Liver (tissue), 9 donors: ENCODE data around the gene PRRC2A. TPM values are rescaled to one million over a fixed set of nuclear protein-coding genes. Genes with fewer than 3 reads are reported as not detected.

Experiments used
- DNase-seq: peaks from one replicate; pipeline ENCODE4 v3.0.0-alpha.2; 2017; ENCODE audit warnings: low spot score
- H3K27ac ChIP-seq, 2 donors: one replicate each; pipeline ENCODE4 v1.7.0; 2013; ENCODE audit warnings: inconsistent platforms in 2 of 2, low read length in 2 of 2, control low read depth in 1 of 2, low read depth in 1 of 2, mild to moderate bottlenecking in 1 of 2
- H3K27me3 ChIP-seq, 4 donors: one replicate each; pipeline versions ENCODE4 v1.6.1 to v1.7.0; 2013; ENCODE audit warnings: low read length in 3 of 4, inconsistent platforms in 1 of 4, mild to moderate bottlenecking in 1 of 4, moderate library complexity in 1 of 4; ENCODE audit not compliant: control insufficient read depth in 4 of 4, insufficient read depth in 4 of 4
- H3K36me3 ChIP-seq, 4 donors: one replicate each; pipeline versions ENCODE4 v1.6.1 to v1.7.0; 2013; ENCODE audit warnings: low read length in 3 of 4, mild to moderate bottlenecking in 3 of 4, low read depth in 1 of 4, moderate library complexity in 1 of 4; ENCODE audit not compliant: control insufficient read depth in 4 of 4, insufficient read depth in 3 of 4
- H3K4me1 ChIP-seq, 4 donors: one replicate each; pipeline versions ENCODE4 v1.6.1 to v1.7.0; 2013; ENCODE audit warnings: low read length in 3 of 4, mild to moderate bottlenecking in 3 of 4, moderate library complexity in 1 of 4; ENCODE audit not compliant: control insufficient read depth in 4 of 4, insufficient read depth in 4 of 4
- H3K4me3 ChIP-seq, 3 donors: one replicate each; pipeline versions ENCODE4 v1.6.1 to v1.7.0; 2013; ENCODE audit warnings: low read length in 3 of 3, control low read depth in 1 of 3, low read depth in 1 of 3, mild to moderate bottlenecking in 1 of 3
- H3K9ac ChIP-seq, 2 donors: one replicate each; pipeline ENCODE4 v1.7.0; 2013; ENCODE audit warnings: low read length in 2 of 2, mild to moderate bottlenecking in 2 of 2, moderate library complexity in 2 of 2, control low read depth in 1 of 2, low read depth in 1 of 2
- H3K9me3 ChIP-seq, 4 donors: one replicate each; pipeline versions ENCODE4 v1.6.1 to v1.7.0; 2013; ENCODE audit warnings: low read length in 3 of 4; ENCODE audit not compliant: control insufficient read depth in 4 of 4
- EGR1 ChIP-seq, 2 donors: IDR thresholded peaks; 2 replicates each; pipeline ENCODE4 v1.6.1; 2016 to 2018; ENCODE audit warnings: antibody characterized with exemption in 2 of 2, low read depth in 2 of 2
- FOXA1 ChIP-seq: IDR thresholded peaks from 2 replicates; pipeline ENCODE4 v1.6.1; 2016; ENCODE audit warnings: antibody characterized with exemption
- FOXA2 ChIP-seq: IDR thresholded peaks from 2 replicates; pipeline ENCODE4 v1.6.1; 2016; ENCODE audit warnings: antibody characterized with exemption
- GABPA ChIP-seq, 2 donors: IDR thresholded peaks in 1 of 2; conservative IDR thresholded peaks in 1 of 2; 2 replicates each; pipeline ENCODE4 v1.6.1; 2016; ENCODE audit warnings: antibody characterized with exemption in 2 of 2, mild to moderate bottlenecking in 1 of 2, moderate library complexity in 1 of 2
- HNF4A ChIP-seq, 2 donors: conservative IDR thresholded peaks; 2 replicates each; pipeline ENCODE4 v1.6.1; 2016; ENCODE audit warnings: antibody characterized with exemption in 2 of 2, mild to moderate bottlenecking in 2 of 2
- HNF4G ChIP-seq: IDR thresholded peaks from 2 replicates; pipeline ENCODE4 v1.6.1; 2016; ENCODE audit warnings: antibody characterized with exemption
- JUND ChIP-seq, 2 donors: IDR thresholded peaks; 2 replicates each; pipeline ENCODE4 v1.6.1; 2016; ENCODE audit warnings: antibody characterized with exemption in 2 of 2
- NR2F2 ChIP-seq: IDR thresholded peaks from 2 replicates; pipeline ENCODE4 v1.6.1; 2016; ENCODE audit warnings: antibody characterized with exemption
- RAD21 ChIP-seq, 2 donors: IDR thresholded peaks; 2 replicates each; pipeline ENCODE4 v1.6.1; 2016; ENCODE audit warnings: antibody characterized with exemption in 2 of 2, mild to moderate bottlenecking in 2 of 2
- REST ChIP-seq: IDR thresholded peaks from 2 replicates; pipeline ENCODE4 v1.6.1; 2016; ENCODE audit warnings: antibody characterized with exemption, mild to moderate bottlenecking
- RXRA ChIP-seq, 2 donors: IDR thresholded peaks; 2 replicates each; pipeline ENCODE4 v1.6.1; 2017 to 2018; ENCODE audit warnings: antibody characterized with exemption in 2 of 2, mild to moderate bottlenecking in 1 of 2
- SP1 ChIP-seq: IDR thresholded peaks from 2 replicates; pipeline ENCODE4 v1.6.1; 2018; ENCODE audit warnings: antibody characterized with exemption, mild to moderate bottlenecking
- TAF1 ChIP-seq: conservative IDR thresholded peaks from 2 replicates; pipeline ENCODE4 v1.6.1; 2016; ENCODE audit warnings: antibody characterized with exemption, mild to moderate bottlenecking
- YY1 ChIP-seq: IDR thresholded peaks from 2 replicates; pipeline ENCODE4 v1.6.1; 2016; ENCODE audit warnings: antibody characterized with exemption, mild to moderate bottlenecking
- WGBS: extraction: QIAGEN DNeasy Blood & Tissue Kit; methylation state at CpG from one replicate; pipeline ENCODE4 v1.1.7; 2013; 5-methylcytosine and 5-hydroxymethylcytosine counted together
- polyA plus RNA-seq, 2 donors: library from polyadenylated mRNA; stranded (reverse) in 1 of 2; unstranded in 1 of 2; fragments of 200-250 nt in 1 of 2; fragments of >200 nt in 1 of 2; fragmentation: Nextera tagmentation in 1 of 2; extraction: Ambion mirVana in 1 of 2; gene quantifications; one replicate each; pipeline versions ENCODE4 v1.2.1 to v1.2.3, GENCODE V29; 2013 to 2015
- total RNA-seq, 2 donors: library from RNA; depleted of rRNA; stranded (reverse); fragments of >200 nt; gene quantifications; one replicate each; pipeline ENCODE4 v1.2.3, GENCODE V29; 2014
- TF ChIP-seq, protein P1 (sequence below): IDR thresholded peaks from 2 replicates; pipeline ENCODE4 v1.6.1; 2016; ENCODE audit warnings: antibody characterized with exemption
- TF ChIP-seq, protein P2 (sequence below): fragments of 150-350 bp; IDR thresholded peaks from 2 replicates; pipeline ENCODE4 v1.5.1; 2017; ENCODE audit warnings: improper control_type of control experiment, low read depth, low read length; ENCODE audit not compliant: missing input control
- TF ChIP-seq, protein P3 (sequence below): IDR thresholded peaks from 2 replicates; pipeline ENCODE4 v1.6.1; 2016; ENCODE audit warnings: antibody characterized with exemption
- donor health status: healthy.
- donor health status: healthy.
- donor health status: healthy.
- donor health status: healthy.
- donor health status: healthy.

The PRRC2A gene
- total and polyA plus RNA-seq, 4 donors: 21.9 to 39.3 (median 29.5) TPM

DNA sequence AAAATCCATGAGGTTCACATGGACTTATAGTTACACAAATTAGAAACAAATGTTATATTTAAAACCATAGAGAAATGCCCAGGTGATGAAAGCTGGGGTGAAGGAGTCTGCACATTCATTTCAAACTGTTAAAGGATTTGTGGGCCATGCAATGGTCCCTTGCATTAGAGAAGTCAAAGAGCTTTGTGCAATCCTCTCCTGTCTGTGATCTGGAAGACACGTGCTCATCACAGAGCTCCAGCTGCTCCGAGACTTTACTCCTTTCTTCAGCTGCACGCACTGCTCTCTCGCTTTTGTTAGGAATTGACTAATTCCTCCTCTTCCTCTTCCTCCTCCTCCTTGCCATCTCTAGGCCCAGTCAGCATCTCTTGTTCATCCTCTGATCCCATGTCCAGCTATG is 9.5 kb upstream of the PRRC2A start:
- Histone ChIP-seq H3K9me3 (no peaks in the 10 kb centered on the region), H3K27me3 (no peaks in the 10 kb centered on the region)
- TF ChIP-seq REST: no peak
- no peak for TF ChIP-seq SP1
- no peak for TF ChIP-seq HNF4A (conservative IDR thresholded peaks at IDR 0.05)
- TF ChIP-seq, protein P1, sequence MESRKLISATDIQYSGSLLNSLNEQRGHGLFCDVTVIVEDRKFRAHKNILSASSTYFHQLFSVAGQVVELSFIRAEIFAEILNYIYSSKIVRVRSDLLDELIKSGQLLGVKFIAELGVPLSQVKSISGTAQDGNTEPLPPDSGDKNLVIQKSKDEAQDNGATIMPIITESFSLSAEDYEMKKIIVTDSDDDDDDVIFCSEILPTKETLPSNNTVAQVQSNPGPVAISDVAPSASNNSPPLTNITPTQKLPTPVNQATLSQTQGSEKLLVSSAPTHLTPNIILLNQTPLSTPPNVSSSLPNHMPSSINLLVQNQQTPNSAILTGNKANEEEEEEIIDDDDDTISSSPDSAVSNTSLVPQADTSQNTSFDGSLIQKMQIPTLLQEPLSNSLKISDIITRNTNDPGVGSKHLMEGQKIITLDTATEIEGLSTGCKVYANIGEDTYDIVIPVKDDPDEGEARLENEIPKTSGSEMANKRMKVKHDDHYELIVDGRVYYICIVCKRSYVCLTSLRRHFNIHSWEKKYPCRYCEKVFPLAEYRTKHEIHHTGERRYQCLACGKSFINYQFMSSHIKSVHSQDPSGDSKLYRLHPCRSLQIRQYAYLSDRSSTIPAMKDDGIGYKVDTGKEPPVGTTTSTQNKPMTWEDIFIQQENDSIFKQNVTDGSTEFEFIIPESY: no peak
- no peak for TF ChIP-seq HNF4G
- TF ChIP-seq, protein P2, sequence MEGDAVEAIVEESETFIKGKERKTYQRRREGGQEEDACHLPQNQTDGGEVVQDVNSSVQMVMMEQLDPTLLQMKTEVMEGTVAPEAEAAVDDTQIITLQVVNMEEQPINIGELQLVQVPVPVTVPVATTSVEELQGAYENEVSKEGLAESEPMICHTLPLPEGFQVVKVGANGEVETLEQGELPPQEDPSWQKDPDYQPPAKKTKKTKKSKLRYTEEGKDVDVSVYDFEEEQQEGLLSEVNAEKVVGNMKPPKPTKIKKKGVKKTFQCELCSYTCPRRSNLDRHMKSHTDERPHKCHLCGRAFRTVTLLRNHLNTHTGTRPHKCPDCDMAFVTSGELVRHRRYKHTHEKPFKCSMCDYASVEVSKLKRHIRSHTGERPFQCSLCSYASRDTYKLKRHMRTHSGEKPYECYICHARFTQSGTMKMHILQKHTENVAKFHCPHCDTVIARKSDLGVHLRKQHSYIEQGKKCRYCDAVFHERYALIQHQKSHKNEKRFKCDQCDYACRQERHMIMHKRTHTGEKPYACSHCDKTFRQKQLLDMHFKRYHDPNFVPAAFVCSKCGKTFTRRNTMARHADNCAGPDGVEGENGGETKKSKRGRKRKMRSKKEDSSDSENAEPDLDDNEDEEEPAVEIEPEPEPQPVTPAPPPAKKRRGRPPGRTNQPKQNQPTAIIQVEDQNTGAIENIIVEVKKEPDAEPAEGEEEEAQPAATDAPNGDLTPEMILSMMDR: no peak
- no peak for TF ChIP-seq FOXA2
- TF ChIP-seq RAD21 (IDR thresholded peaks at IDR 0.05): no peak

GRCh38 chr6:31614075-31614619 is 6.4 kb upstream of the PRRC2A start:
- Histone ChIP-seq H3K4me1 (peaks cover 3 to 16% (median 12%) of the 10 kb centered on the region in 4 donors), H3K36me3 (no peaks in the 10 kb centered on the region), H3K27ac (no peak overlapping the region), H3K4me3 (no peak overlapping the region), H3K27me3 (no peaks in the 10 kb centered on the region), H3K9me3 (no peaks in the 10 kb centered on the region), H3K9ac (no peak overlapping the region)
- no peak for TF ChIP-seq FOXA1
- no peak for TF ChIP-seq RXRA (IDR thresholded peaks at IDR 0.05)
- TF ChIP-seq YY1: no peak
- no peak for TF ChIP-seq SP1
- TF ChIP-seq TAF1: no peak
- TF ChIP-seq JUND (IDR thresholded peaks at IDR 0.05): no peak
- TF ChIP-seq EGR1 (IDR thresholded peaks at IDR 0.05; ENCODE audit: low read depth in 2 of 2): no peak
- no peak for TF ChIP-seq GABPA (IDR thresholded peaks at IDR 0.05 in 1 of 2, conservative IDR thresholded peaks at IDR 0.05 in 1 of 2)
- TF ChIP-seq, protein P3, sequence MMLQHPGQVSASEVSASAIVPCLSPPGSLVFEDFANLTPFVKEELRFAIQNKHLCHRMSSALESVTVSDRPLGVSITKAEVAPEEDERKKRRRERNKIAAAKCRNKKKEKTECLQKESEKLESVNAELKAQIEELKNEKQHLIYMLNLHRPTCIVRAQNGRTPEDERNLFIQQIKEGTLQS: no peak
- TF ChIP-seq NR2F2: no peak
- TF ChIP-seq REST: no peak
- WGBS: 76% methylated on average over 8 of the region's 8 CpGs
- no peak for DNase-seq

More for the DNA sequence above, 9.5 kb upstream of the PRRC2A start:
- no peak overlapping the region for H3K4me3 ChIP-seq
- no peaks in the 10 kb centered on the region for H3K36me3 ChIP-seq
- H3K4me1 ChIP-seq: peaks cover 3 to 16% (median 12%) of the 10 kb centered on the region in 4 donors
- H3K27ac ChIP-seq: no peak overlapping the region
- DNase-seq: no peak
- 90% methylated on average over 4 of the region's 4 CpGs for WGBS
- H3K9ac ChIP-seq: no peak overlapping the region
